Mesenchymal stem cell (in vitro differentiated cells and primary cell): ENCODE data around the gene RASGRP1.
A peak's percentile ranks its signal among the peaks of the same experiment; 100 is the strongest.

Source experiments
- DNase-seq: peaks from one replicate; pipeline ENCODE4 v3.0.0-alpha.2; 2013
- H2AFZ ChIP-seq: one replicate; pipeline ENCODE4 v1.6.1; 2013; ENCODE audit warnings: low read depth, mild to moderate bottlenecking, control low read depth, inconsistent platforms, low read length, moderate library complexity
- H2AK5ac ChIP-seq: 2 replicates; pipeline ENCODE4 v1.6.1; 2013; ENCODE audit warnings: low read length, moderate library complexity, mild to moderate bottlenecking, inconsistent platforms; ENCODE audit not compliant: severe bottlenecking
- H2BK120ac ChIP-seq: one replicate; pipeline ENCODE4 v1.6.1; 2013; ENCODE audit warnings: low read depth, mild to moderate bottlenecking, inconsistent platforms, low read length, moderate library complexity
- H2BK12ac ChIP-seq, 2 experiments: one replicate each; pipeline ENCODE4 v1.6.1; 2013; ENCODE audit warnings: inconsistent platforms in 2 of 2, low read length in 2 of 2, mild to moderate bottlenecking in 2 of 2, moderate library complexity in 2 of 2, control low read depth in 1 of 2
- H2BK15ac ChIP-seq: one replicate; pipeline ENCODE4 v1.6.1; 2013; ENCODE audit warnings: mild to moderate bottlenecking, low read depth, inconsistent platforms; ENCODE audit not compliant: poor library complexity, severe bottlenecking
- H2BK5ac ChIP-seq: 2 replicates; pipeline ENCODE4 v1.6.1; 2013; ENCODE audit warnings: low read depth, mild to moderate bottlenecking, low read length, control low read depth, inconsistent platforms; ENCODE audit not compliant: poor library complexity, severe bottlenecking
- H3K14ac ChIP-seq, 2 experiments: one replicate each; pipeline ENCODE4 v1.6.1; 2013; ENCODE audit warnings: inconsistent platforms in 2 of 2, low read length in 2 of 2, control low read depth in 1 of 2, mild to moderate bottlenecking in 1 of 2, moderate library complexity in 1 of 2
- H3K18ac ChIP-seq, 2 experiments: one replicate each; pipeline ENCODE4 v1.6.1; 2013; ENCODE audit warnings: inconsistent platforms in 2 of 2, low read length in 2 of 2, control low read depth in 1 of 2, low read depth in 1 of 2, mild to moderate bottlenecking in 1 of 2
- H3K23ac ChIP-seq, 2 experiments: one replicate each; pipeline ENCODE4 v1.6.1; 2013; ENCODE audit warnings: inconsistent platforms in 2 of 2, low read length in 2 of 2, mild to moderate bottlenecking in 2 of 2, moderate library complexity in 2 of 2, control low read depth in 1 of 2
- H3K27ac ChIP-seq: 2 replicates; pipeline ENCODE4 v1.5.1; 2013; ENCODE audit warnings: mild to moderate bottlenecking, moderate library complexity, low read length, control low read depth, inconsistent platforms; ENCODE audit not compliant: poor library complexity, severe bottlenecking
- H3K27me3 ChIP-seq, 2 experiments: 2 replicates each; pipeline versions ENCODE4 v1.6.1 to v1.7.0; 2013; ENCODE audit warnings: low read length in 2 of 2, mild to moderate bottlenecking in 2 of 2, moderate library complexity in 2 of 2, control low read depth in 1 of 2, inconsistent platforms in 1 of 2; ENCODE audit not compliant: control insufficient read depth in 1 of 2, insufficient read depth in 1 of 2
- H3K36me3 ChIP-seq, 2 experiments: 2 replicates each; pipeline versions ENCODE4 v1.6.1 to v1.7.0; 2013; ENCODE audit warnings: low read length in 2 of 2, control low read depth in 1 of 2, inconsistent platforms in 1 of 2, low read depth in 1 of 2, mild to moderate bottlenecking in 1 of 2; ENCODE audit not compliant: insufficient read depth in 2 of 2, control insufficient read depth in 1 of 2
- H3K4ac ChIP-seq, 2 experiments: one replicate each; pipeline ENCODE4 v1.6.1; 2013; ENCODE audit warnings: inconsistent platforms in 2 of 2, low read length in 2 of 2, mild to moderate bottlenecking in 2 of 2, moderate library complexity in 2 of 2, control low read depth in 1 of 2, low read depth in 1 of 2
- H3K4me1 ChIP-seq: 2 replicates; pipeline ENCODE4 v1.6.1; 2013; ENCODE audit warnings: low read depth, low read length, control low read depth; ENCODE audit not compliant: control insufficient read depth, insufficient read depth
- H3K4me2 ChIP-seq: 2 replicates; pipeline ENCODE4 v1.6.1; 2013; ENCODE audit warnings: low read length, mild to moderate bottlenecking, inconsistent platforms; ENCODE audit not compliant: poor library complexity, severe bottlenecking
- H3K4me3 ChIP-seq, 2 experiments: 2 replicates each; pipeline versions ENCODE4 v1.5.1 to v1.7.0; 2013; ENCODE audit warnings: low read length in 2 of 2, mild to moderate bottlenecking in 2 of 2, control low read depth in 1 of 2, low read depth in 1 of 2; ENCODE audit not compliant: insufficient read depth in 1 of 2
- H3K79me1 ChIP-seq: replicated peaks from 2 replicates; pipeline ENCODE4 v1.6.1; 2013; ENCODE audit warnings: mild to moderate bottlenecking, control low read depth, low read length, inconsistent platforms; ENCODE audit not compliant: poor library complexity, severe bottlenecking
- H3K9ac ChIP-seq: 2 replicates; pipeline ENCODE4 v1.7.0; 2013; ENCODE audit warnings: mild to moderate bottlenecking, low read length, moderate library complexity
- H3K9me3 ChIP-seq: 2 replicates; pipeline ENCODE4 v1.7.0; 2013; ENCODE audit warnings: mild to moderate bottlenecking, low read length; ENCODE audit not compliant: control insufficient read depth
- H4K8ac ChIP-seq: one replicate; pipeline ENCODE4 v1.6.1; 2013; ENCODE audit warnings: inconsistent platforms, mild to moderate bottlenecking, low read length, moderate library complexity
- H4K91ac ChIP-seq: one replicate; pipeline ENCODE4 v1.6.1; 2013; ENCODE audit warnings: mild to moderate bottlenecking, low read length, inconsistent platforms
- WGBS: methylation state at CpG from one replicate; pipeline ENCODE4 v1.1.7; 2013; ENCODE audit warnings: mixed read lengths; 5-methylcytosine and 5-hydroxymethylcytosine counted together

Gene RASGRP1

GRCh38 chr15:38474155-38474757, 90.4 kb downstream of the RASGRP1 start:
- Histone ChIP-seq H3K18ac (no peak overlapping the region), H3K4me2 (no peak overlapping the region), H2BK120ac (no peak overlapping the region), H3K9me3 (no peaks in the 10 kb centered on the region), H3K4ac (no peak overlapping the region), H2BK5ac (no peak overlapping the region), H3K4me1 (peaks cover 2% of the 10 kb centered on the region), H3K23ac (no peak overlapping the region), H2AK5ac (no peak overlapping the region), H3K9ac (no peak overlapping the region), H3K27ac (no peak overlapping the region), H3K79me1 (peaks cover 11% of the 10 kb centered on the region), H2BK12ac (no peak overlapping the region), H2AFZ (no peak overlapping the region), H3K36me3 (peaks cover 3 to 38% of the 10 kb centered on the region in 2 experiments), H3K14ac (no peak overlapping the region), H2BK15ac (no peak overlapping the region), H4K91ac (no peak overlapping the region), H3K4me3 (no peak overlapping the region), H4K8ac (no peak overlapping the region), H3K27me3 (no peaks in the 10 kb centered on the region)
- 93% methylated on average over 4 of the region's 4 CpGs for WGBS
- peak; percentile 70 for DNase-seq

GRCh38 chr15:38471974-38472373, 92.6 kb downstream of the RASGRP1 start:
- Histone ChIP-seq H3K4me2 (no peak overlapping the region), H4K91ac (no peak overlapping the region), H3K23ac (no peak overlapping the region), H3K4me1 (no peaks in the 10 kb centered on the region), H2BK120ac (no peak overlapping the region), H2AFZ (no peak overlapping the region), H2BK15ac (no peak overlapping the region), H4K8ac (no peak overlapping the region), H3K9ac (no peak overlapping the region), H3K27me3 (no peaks in the 10 kb centered on the region), H3K4me3 (no peak overlapping the region), H2BK5ac (no peak overlapping the region), H3K9me3 (no peaks in the 10 kb centered on the region), H3K18ac (no peak overlapping the region), H3K4ac (no peak overlapping the region), H3K79me1 (peaks cover 13% of the 10 kb centered on the region), H3K36me3 (peaks cover 3 to 39% of the 10 kb centered on the region in 2 experiments), H3K14ac (no peak overlapping the region), H2AK5ac (no peak overlapping the region), H3K27ac (no peak overlapping the region), H2BK12ac (no peak overlapping the region)
- DNase-seq = peak; percentile 9
- WGBS = no CpG with 5 or more reads among the region's 2 CpGs

DNA sequence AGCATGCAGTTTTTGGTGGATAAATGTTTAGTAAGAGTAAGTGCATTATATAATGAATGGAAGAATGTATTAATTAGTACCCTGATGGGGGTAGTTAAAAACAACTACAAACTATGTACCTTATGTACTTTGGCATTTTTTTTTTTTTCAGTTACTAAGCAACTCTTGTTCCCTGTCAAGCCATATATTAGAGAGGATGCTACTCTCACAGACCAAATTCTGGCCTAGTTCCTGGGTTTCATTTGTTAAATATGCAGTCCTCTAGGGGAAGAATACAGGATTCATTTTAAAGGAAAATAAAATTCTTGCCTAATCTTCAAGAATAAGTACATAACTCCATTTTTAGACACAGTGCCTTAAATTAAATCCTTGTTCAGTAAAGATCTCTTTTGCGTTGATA, 93.8 kb downstream of the RASGRP1 start:
- Histone ChIP-seq H2AK5ac (no peak overlapping the region), H3K4me1 (no peaks in the 10 kb centered on the region), H4K91ac (no peak overlapping the region), H3K18ac (no peak overlapping the region), H3K4me3 (no peak overlapping the region), H3K4ac (no peak overlapping the region), H2BK15ac (no peak overlapping the region), H2BK12ac (no peak overlapping the region), H3K4me2 (no peak overlapping the region), H2AFZ (no peak overlapping the region), H3K36me3 (peaks cover 0 to 38% of the 10 kb centered on the region in 2 experiments), H3K9ac (peak overlapping the region; percentile 13), H3K9me3 (no peaks in the 10 kb centered on the region), H3K79me1 (peaks cover 12% of the 10 kb centered on the region), H4K8ac (no peak overlapping the region), H3K27ac (no peak overlapping the region), H2BK120ac (no peak overlapping the region), H3K23ac (no peak overlapping the region), H3K27me3 (no peaks in the 10 kb centered on the region), H2BK5ac (no peak overlapping the region), H3K14ac (no peak overlapping the region)
- no CpG with 5 or more reads among the region's 1 CpG for WGBS
- no peak for DNase-seq

DNA sequence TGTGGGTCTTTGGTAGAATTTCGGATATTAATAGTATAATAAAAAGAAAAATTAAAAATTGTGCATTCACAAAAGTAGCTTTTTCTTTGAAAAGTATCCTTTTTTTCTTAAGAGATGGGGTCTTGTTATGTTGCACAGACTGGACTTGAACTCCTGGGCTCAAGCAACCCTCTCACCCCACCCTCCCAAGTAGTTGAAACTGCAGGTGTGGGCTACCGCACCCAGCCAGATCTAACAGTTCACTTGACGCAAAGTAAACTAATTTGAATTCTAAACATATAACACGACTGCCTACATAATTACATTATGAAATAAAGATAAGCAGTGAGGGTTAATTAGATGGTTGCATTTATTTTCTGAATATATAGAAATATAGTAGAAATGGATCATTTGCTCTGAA, 99.9 kb downstream of the RASGRP1 start:
- H3K79me1 ChIP-seq = peaks cover 11% of the 10 kb centered on the region
- no peak overlapping the region for H3K4me2 ChIP-seq
- no peaks in the 10 kb centered on the region for H3K9me3 ChIP-seq
- H3K36me3 ChIP-seq = peaks cover 0 to 9% of the 10 kb centered on the region in 2 experiments
- no peak overlapping the region for H2AK5ac ChIP-seq
- DNase-seq = no peak
- H2AFZ ChIP-seq = no peak overlapping the region
- H4K91ac ChIP-seq = no peak overlapping the region
- no peak overlapping the region for H3K14ac ChIP-seq
- no peak overlapping the region for H2BK5ac ChIP-seq
- no peak overlapping the region for H3K27ac ChIP-seq
- no peaks in the 10 kb centered on the region for H3K4me1 ChIP-seq
- no peak overlapping the region for H3K18ac ChIP-seq
- H3K9ac ChIP-seq = no peak overlapping the region
- no peak overlapping the region for H3K4me3 ChIP-seq
- H3K4ac ChIP-seq = no peak overlapping the region
- WGBS = no CpG with 5 or more reads among the region's 4 CpGs
- H2BK12ac ChIP-seq = no peak overlapping the region
- H3K23ac ChIP-seq = no peak overlapping the region
- no peak overlapping the region for H4K8ac ChIP-seq
- H2BK15ac ChIP-seq = no peak overlapping the region
- H2BK120ac ChIP-seq = no peak overlapping the region
- H3K27me3 ChIP-seq = no peaks in the 10 kb centered on the region
